Gastrocnemius medialis (tissue), 4 donors: ENCODE measurements around the gene MMP24OS. TPM values are rescaled to one million over a fixed set of nuclear protein-coding genes. Genes with fewer than 3 reads are reported as not detected.

Source experiments
- ATAC-seq, 2 donors: fragments of 150-250 bp; one replicate each; pipeline ENCODE4 v1.9.1; 2016
- DNase-seq, 2 donors: peaks; one replicate each; pipeline ENCODE4 v3.0.0-alpha.2; 2019
- H3K27ac ChIP-seq, 4 donors: fragments of 200-600 bp; sonication (generic); 1 replicate in 1 of 4; 2 replicates in 3 of 4; pipeline ENCODE4 v1.5.1; 2016 to 2018; ENCODE audit warnings: mild to moderate bottlenecking in 2 of 4, moderate library complexity in 1 of 4
- H3K27me3 ChIP-seq, 3 donors: fragments of 200-600 bp; sonication (generic) in 2 of 3; 1 replicate in 1 of 3; 2 replicates in 2 of 3; pipeline versions ENCODE4 v1.5.1 to v1.6.0; 2016 to 2019; ENCODE audit warnings: mild to moderate bottlenecking in 1 of 3, moderate library complexity in 1 of 3
- H3K36me3 ChIP-seq, 2 donors: fragments of 200-600 bp; sonication (generic) in 1 of 2; one replicate each; pipeline ENCODE4 v1.5.1; 2017 to 2018
- H3K4me1 ChIP-seq, 2 donors: fragments of 200-600 bp; sonication (generic) in 1 of 2; one replicate each; pipeline ENCODE4 v1.5.1; 2016 to 2017; ENCODE audit warnings: mild to moderate bottlenecking in 2 of 2
- H3K4me3 ChIP-seq, 4 donors: fragments of 200-600 bp; sonication (generic) in 3 of 4; 1 replicate in 1 of 4; 2 replicates in 3 of 4; pipeline ENCODE4 v1.5.1; 2016 to 2019; ENCODE audit warnings: mild to moderate bottlenecking in 2 of 4
- H3K9me3 ChIP-seq, 3 donors: fragments of 200-600 bp; sonication (generic) in 2 of 3; 1 replicate in 1 of 3; 2 replicates in 2 of 3; pipeline ENCODE4 v1.5.1; 2016 to 2019
- POLR2A ChIP-seq, 2 donors: fragments of 450-650 bp; IDR thresholded peaks; one replicate each; pipeline ENCODE4 v1.6.1; 2017; ENCODE audit warnings: antibody characterized with exemption in 2 of 2, mild to moderate bottlenecking in 2 of 2, moderate library complexity in 2 of 2
- in situ Hi-C, 4 donors: fragments of 200-750 bp; cut with MboI; loops; one replicate each; pipeline versions ENCODE4 v1.15.0 to v1.8.0; 2017; ENCODE audit warnings: low sequenced_read_pairs in 4 of 4
- intact Hi-C: fragments of 100-400 bp; cut with DNase I; formaldehyde crosslinking; loops from one replicate; pipeline ENCODE4 v1.15.1; 2023; ENCODE audit warnings: low total_unique reads
- total RNA-seq, 4 donors: library from RNA; depleted of rRNA; stranded (reverse); fragments of >200 nt; gene quantifications; one replicate each; pipeline versions ENCODE4 v1.1.0 to v1.2.3, GENCODE V29; 2016
- TF ChIP-seq, protein P1 (sequence below), 5 experiments: fragments of 450-650 bp in 3 of 5; fragments of 200-600 bp in 2 of 5; sonication (generic) in 2 of 5; IDR thresholded peaks in 4 of 5; conservative IDR thresholded peaks in 1 of 5; 1 replicate in 4 of 5; 2 replicates in 1 of 5; pipeline ENCODE4 v1.5.1; 2016 to 2019; ENCODE audit warnings: antibody characterized with exemption in 5 of 5, mild to moderate bottlenecking in 3 of 5, moderate library complexity in 3 of 5

MMP24OS gene
- total RNA-seq, 4 donors from 2014 or later: 3.8 to 18.4 (median 12.4) TPM

DNA sequence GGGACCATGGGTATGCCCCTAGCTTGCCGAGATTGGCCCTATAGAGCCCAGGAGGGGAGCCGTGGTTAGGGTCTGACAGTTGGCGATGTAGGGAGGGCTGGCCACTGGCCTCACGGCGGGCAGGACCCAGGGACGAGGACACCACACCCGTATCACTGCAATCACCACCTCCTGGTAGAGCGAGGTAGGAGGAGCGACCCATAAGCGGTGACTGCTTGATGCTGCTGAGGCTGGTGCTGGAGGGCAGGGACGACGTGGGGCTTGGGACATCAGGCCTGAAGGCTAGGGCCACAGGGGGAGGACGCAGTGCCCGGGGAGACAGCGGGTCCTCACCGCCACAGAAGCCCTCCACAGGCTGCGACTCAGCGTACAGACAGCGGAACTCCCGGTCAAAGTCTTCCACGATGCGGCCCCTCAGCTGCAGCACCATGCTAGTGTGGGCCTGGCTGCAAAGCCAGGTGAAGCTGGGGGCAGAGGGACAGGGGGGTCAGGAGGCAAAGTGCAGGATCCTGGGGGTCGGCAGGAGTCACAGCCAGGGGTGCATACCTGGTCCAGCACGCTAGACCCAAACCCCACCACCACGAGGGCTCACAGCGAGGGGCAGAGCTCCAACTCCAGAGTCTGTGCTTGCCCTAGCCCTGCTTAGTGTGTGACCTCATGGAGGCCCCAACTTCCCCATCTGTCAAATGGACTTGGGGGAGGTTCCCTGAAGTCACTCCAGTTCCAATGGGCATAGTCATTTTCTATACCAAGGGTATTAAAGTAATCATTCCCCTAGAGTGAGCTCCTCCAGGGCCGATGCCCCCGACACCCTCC is 9.8 kb upstream of the MMP24OS start:
- no peak for DNase-seq
- in situ Hi-C loops (no loop called here), intact Hi-C loops (no loop called here)
- no peak for ATAC-seq
- H3K27me3 ChIP-seq: peaks cover 0 to 6% (median 0%) of the 10 kb centered on the region in 3 donors
- H3K36me3 ChIP-seq: no peaks in the 10 kb centered on the region
- H3K4me1 ChIP-seq: peaks cover 7 to 11% of the 10 kb centered on the region in 2 donors
- H3K9me3 ChIP-seq: no peaks in the 10 kb centered on the region
- no peak for TF ChIP-seq POLR2A (IDR thresholded peaks at IDR 0.05)
- TF ChIP-seq, protein P1, sequence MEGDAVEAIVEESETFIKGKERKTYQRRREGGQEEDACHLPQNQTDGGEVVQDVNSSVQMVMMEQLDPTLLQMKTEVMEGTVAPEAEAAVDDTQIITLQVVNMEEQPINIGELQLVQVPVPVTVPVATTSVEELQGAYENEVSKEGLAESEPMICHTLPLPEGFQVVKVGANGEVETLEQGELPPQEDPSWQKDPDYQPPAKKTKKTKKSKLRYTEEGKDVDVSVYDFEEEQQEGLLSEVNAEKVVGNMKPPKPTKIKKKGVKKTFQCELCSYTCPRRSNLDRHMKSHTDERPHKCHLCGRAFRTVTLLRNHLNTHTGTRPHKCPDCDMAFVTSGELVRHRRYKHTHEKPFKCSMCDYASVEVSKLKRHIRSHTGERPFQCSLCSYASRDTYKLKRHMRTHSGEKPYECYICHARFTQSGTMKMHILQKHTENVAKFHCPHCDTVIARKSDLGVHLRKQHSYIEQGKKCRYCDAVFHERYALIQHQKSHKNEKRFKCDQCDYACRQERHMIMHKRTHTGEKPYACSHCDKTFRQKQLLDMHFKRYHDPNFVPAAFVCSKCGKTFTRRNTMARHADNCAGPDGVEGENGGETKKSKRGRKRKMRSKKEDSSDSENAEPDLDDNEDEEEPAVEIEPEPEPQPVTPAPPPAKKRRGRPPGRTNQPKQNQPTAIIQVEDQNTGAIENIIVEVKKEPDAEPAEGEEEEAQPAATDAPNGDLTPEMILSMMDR (IDR thresholded peaks at IDR 0.05 in 4 of 5, conservative IDR thresholded peaks at IDR 0.05 in 1 of 5): no peak
- no peak overlapping the region for H3K27ac ChIP-seq
- H3K4me3 ChIP-seq: no peak overlapping the region

DNA sequence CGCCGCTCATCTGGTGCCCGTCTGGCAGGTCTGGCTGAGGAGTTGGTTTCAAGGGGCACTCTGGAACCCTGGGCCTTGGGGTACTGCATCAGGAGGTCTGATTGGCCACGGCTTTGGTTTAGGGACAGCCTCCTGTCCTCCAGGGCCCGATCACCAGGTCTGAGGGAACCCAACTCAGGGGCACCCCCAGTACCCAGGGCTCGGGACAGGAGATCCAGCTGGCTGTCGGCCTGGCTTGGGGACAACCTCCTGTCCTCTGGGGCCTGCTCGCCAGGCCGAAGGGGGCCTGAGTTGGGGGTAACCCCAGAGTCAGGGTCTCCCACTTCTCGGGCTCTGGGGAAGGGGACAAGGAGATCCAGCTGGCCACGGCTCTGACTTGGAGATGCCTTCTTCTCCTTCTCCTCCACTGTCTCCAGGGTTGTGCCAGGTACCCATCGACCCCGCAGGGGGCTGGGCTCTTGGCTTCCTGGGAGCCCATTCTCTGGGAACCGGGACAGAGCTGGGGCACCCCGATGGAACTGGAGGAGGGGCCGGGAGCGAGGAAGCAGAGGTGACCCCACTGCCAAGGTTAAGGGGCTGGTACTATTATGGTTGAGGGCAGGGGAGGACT is 9.1 kb upstream of the MMP24OS start:
- no peak for TF ChIP-seq POLR2A (IDR thresholded peaks at IDR 0.05)
- TF ChIP-seq, protein P1 (IDR thresholded peaks at IDR 0.05 in 4 of 5, conservative IDR thresholded peaks at IDR 0.05 in 1 of 5): no peak
- Histone ChIP-seq H3K27me3 (no peaks in the 10 kb centered on the region), H3K27ac (no peak overlapping the region), H3K36me3 (no peaks in the 10 kb centered on the region), H3K9me3 (no peaks in the 10 kb centered on the region), H3K4me1 (peaks cover 7 to 11% of the 10 kb centered on the region in 2 donors), H3K4me3 (no peak overlapping the region)
- no peak for DNase-seq
- in situ Hi-C loops: no loop called here
- intact Hi-C loops: no loop called here
- no peak for ATAC-seq

DNA sequence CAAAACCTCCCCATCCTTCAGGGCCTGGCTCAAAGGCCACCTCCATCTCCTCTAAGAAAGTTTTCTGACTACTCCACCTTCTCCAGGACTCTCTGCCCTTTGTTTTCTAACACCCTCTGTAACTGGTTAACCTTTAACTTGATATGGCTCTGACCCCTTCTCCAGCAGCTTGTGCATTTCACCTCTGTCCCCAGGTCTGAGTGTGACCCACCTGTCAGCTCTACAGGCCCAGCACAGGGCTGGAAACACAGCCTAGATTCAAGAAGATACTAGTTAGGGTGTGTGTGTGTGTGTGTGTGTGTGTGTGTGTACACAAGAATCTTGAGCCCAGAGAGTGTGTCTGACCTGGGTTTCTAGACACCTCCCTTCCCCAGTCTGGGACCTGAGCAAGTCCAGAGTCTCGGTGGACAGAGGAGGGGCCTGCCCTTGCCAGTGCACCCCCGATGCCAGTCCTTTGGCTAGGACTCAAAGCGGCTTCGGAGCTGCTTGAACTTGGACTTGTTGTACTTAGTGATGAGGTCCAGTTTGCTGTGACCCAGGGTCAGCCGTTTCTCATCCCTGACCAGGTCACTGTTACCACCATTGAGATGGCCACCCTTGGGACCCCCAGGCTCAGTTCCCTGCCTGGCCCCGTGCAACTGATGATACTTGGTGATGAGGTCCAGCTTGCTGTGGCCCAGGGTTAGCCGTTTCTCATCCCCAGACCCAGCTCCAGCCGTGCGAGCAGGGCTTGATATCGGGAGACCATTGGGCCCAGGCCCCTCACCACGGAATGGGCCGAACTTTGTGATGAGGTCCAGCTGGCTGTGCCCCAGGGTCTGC is 8.4 kb upstream of the MMP24OS start:
- no peak for ATAC-seq
- TF ChIP-seq, protein P1 (IDR thresholded peaks at IDR 0.05 in 4 of 5, conservative IDR thresholded peaks at IDR 0.05 in 1 of 5): no peak
- TF ChIP-seq POLR2A (IDR thresholded peaks at IDR 0.05): no peak
- in situ Hi-C loops: no loop called here

DNA sequence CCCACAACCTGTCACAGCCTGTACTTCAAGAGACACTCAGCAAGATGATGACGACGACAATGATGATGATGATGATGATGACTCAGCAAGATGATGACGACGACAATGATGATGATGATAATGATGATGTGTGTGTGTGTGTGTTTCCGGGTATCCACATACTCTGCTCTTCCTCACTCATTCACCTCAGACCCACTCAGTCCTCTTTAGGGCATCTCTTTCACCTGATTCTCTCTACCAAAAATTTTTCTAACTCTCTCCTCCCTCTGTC is 7.8 kb upstream of the MMP24OS start:
- H3K4me3 ChIP-seq: no peak overlapping the region
- DNase-seq (no peak), ATAC-seq (no peak)
- intact Hi-C loops: no loop called here
- peaks cover 0 to under 1% of the 10 kb centered on the region in 2 donors for H3K36me3 ChIP-seq
- H3K27ac ChIP-seq: no peak overlapping the region
- H3K4me1 ChIP-seq: peaks cover 7 to 11% of the 10 kb centered on the region in 2 donors
- in situ Hi-C loops: no loop called here
- H3K27me3 ChIP-seq: no peaks in the 10 kb centered on the region
- no peak for TF ChIP-seq POLR2A (IDR thresholded peaks at IDR 0.05)
- TF ChIP-seq, protein P1 (IDR thresholded peaks at IDR 0.05 in 4 of 5, conservative IDR thresholded peaks at IDR 0.05 in 1 of 5): no peak
- no peaks in the 10 kb centered on the region for H3K9me3 ChIP-seq

More for the DNA sequence above, 8.4 kb upstream of the MMP24OS start:
- H3K27me3 ChIP-seq: no peaks in the 10 kb centered on the region
- intact Hi-C loops: no loop called here
- DNase-seq: no peak
- H3K27ac ChIP-seq: no peak overlapping the region
- no peaks in the 10 kb centered on the region for H3K36me3 ChIP-seq
- no peak overlapping the region for H3K4me3 ChIP-seq
- H3K9me3 ChIP-seq: no peaks in the 10 kb centered on the region
- peaks cover 7 to 11% of the 10 kb centered on the region in 2 donors for H3K4me1 ChIP-seq
